ENCODE results near the gene EPS8L3. TPM values are rescaled to one million over a fixed set of nuclear protein-coding genes. Genes with fewer than 3 reads are reported as not detected.

Gene EPS8L3
- total RNA-seq, 2 donors from 2014 or later = 1.1 TPM; not detected in 1

- H3K4me3 ChIP-seq = no peak overlapping the region
- ATAC-seq (ENCODE audit: insufficient number of reproducible peaks, low FRiP score, low read depth) (no peak), DNase-seq (ENCODE audit: low spot score) (no peak)
- TF ChIP-seq CTCF (IDR thresholded peaks at IDR 0.05) = no peak
- no peak overlapping the region for H3K27ac ChIP-seq
- H3K9me3 ChIP-seq = no peaks in the 10 kb centered on the region
- no peaks in the 10 kb centered on the region for H3K36me3 ChIP-seq
- H3K27me3 ChIP-seq (replicated peaks; ENCODE audit: insufficient read depth) = no peaks in the 10 kb centered on the region
- H3K4me1 ChIP-seq (ENCODE audit: control insufficient read depth in 1 of 2, low read depth in 2 of 2) = peaks cover 0 to 18% of the 10 kb centered on the region in 2 donors
Measured at GRCh38 chr1:109762039-109762585, 1.6 kb downstream of the EPS8L3 start.

- Histone ChIP-seq H3K27ac (no peak overlapping the region), H3K36me3 (no peaks in the 10 kb centered on the region), H3K4me3 (no peak overlapping the region), H3K4me1 (ENCODE audit: control insufficient read depth in 1 of 2, low read depth in 2 of 2) (peaks cover 0 to 13% of the 10 kb centered on the region in 2 donors), H3K9me3 (no peaks in the 10 kb centered on the region), H3K27me3 (replicated peaks; ENCODE audit: insufficient read depth) (no peaks in the 10 kb centered on the region)
- ATAC-seq (ENCODE audit: insufficient number of reproducible peaks, low FRiP score, low read depth) (no peak), DNase-seq (ENCODE audit: low spot score) (no peak)
- no peak for TF ChIP-seq CTCF (IDR thresholded peaks at IDR 0.05)
Measured at GRCh38 chr1:109761227-109762038, 2.3 kb downstream of the EPS8L3 start.

GRCh38 chr1:109760581-109761226 is 3.0 kb downstream of the EPS8L3 start:
- Histone ChIP-seq H3K4me3 (no peak overlapping the region), H3K27ac (no peak overlapping the region), H3K9me3 (no peaks in the 10 kb centered on the region), H3K4me1 (ENCODE audit: control insufficient read depth in 1 of 2, low read depth in 2 of 2) (peaks cover 0 to 5% of the 10 kb centered on the region in 2 donors), H3K36me3 (no peaks in the 10 kb centered on the region), H3K27me3 (replicated peaks; ENCODE audit: insufficient read depth) (no peaks in the 10 kb centered on the region)
- TF ChIP-seq CTCF (IDR thresholded peaks at IDR 0.05) = no peak
- no peak for ATAC-seq (ENCODE audit: insufficient number of reproducible peaks, low FRiP score, low read depth)
- DNase-seq (ENCODE audit: low spot score) = no peak

GRCh38 chr1:109759513-109760334 is 4.0 kb downstream of the EPS8L3 start:
- peaks cover 0 to 4% of the 10 kb centered on the region in 2 donors for H3K4me1 ChIP-seq (ENCODE audit: control insufficient read depth in 1 of 2, low read depth in 2 of 2)
- DNase-seq (ENCODE audit: low spot score) (no peak), ATAC-seq (ENCODE audit: insufficient number of reproducible peaks, low FRiP score, low read depth) (no peak)
- no peak for TF ChIP-seq CTCF (IDR thresholded peaks at IDR 0.05)
- H3K36me3 ChIP-seq = no peaks in the 10 kb centered on the region
- no peak overlapping the region for H3K27ac ChIP-seq
- H3K27me3 ChIP-seq (replicated peaks; ENCODE audit: insufficient read depth) = no peaks in the 10 kb centered on the region
- no peaks in the 10 kb centered on the region for H3K9me3 ChIP-seq
- no peak overlapping the region for H3K4me3 ChIP-seq

Data from thoracic aorta (tissue), 2 donors.